IMR-90 (cell line): ENCODE measurements around the gene ZDHHC1. TPM values are rescaled to one million over a fixed set of nuclear protein-coding genes. Genes with fewer than 3 reads are reported as not detected.

Experiments
- ATAC-seq: fragments of 200-7000 bp; cut with Tn5 transposase; 2 replicates; pipeline ENCODE4 v1.9.1; 2020; ENCODE audit warnings: low read depth, mild to moderate bottlenecking, moderate library complexity
- BruUV-seq: library from RNA; stranded (reverse); fragments of 400-500 nt; replicated peaks from 2 replicates; lab custom pipeline; 2021; lab: Mats Ljungman, UMichigan
- CTCF ChIA-PET: fragments of 300-600 bp; formaldehyde crosslinking; extraction: SDS; loops from one replicate; lab custom pipeline; 2021; ENCODE audit warnings: antibody characterized with exemption; lab: Yijun Ruan, JAX
- POLR2A ChIA-PET: fragments of 300-600 bp; sonication (Branson Sonifier 250); formaldehyde crosslinking; loops from one replicate; lab custom pipeline; 2022; ENCODE audit warnings: antibody characterized with exemption; ENCODE audit not compliant: unreplicated experiment; lab: Charles Lee
- DNase-seq: peaks from one replicate; pipeline ENCODE4 v3.0.0; 2013
- H2AFZ ChIP-seq: replicated peaks from 2 replicates; pipeline ENCODE3; 2013; ENCODE audit warnings: low read length, mild to moderate bottlenecking; ENCODE audit not compliant: poor library complexity
- H2AK5ac ChIP-seq: 2 replicates; pipeline ENCODE4 v1.6.1; 2013; ENCODE audit warnings: low read depth, low read length, inconsistent platforms
- H2AK9ac ChIP-seq: replicated peaks from 2 replicates; pipeline ENCODE3; 2013; ENCODE audit warnings: mild to moderate bottlenecking, low read depth, low read length, moderate library complexity; ENCODE audit not compliant: poor library complexity
- H2BK120ac ChIP-seq: 2 replicates; pipeline ENCODE4 v1.6.1; 2013; ENCODE audit warnings: low read depth, low read length, inconsistent platforms
- H2BK15ac ChIP-seq: 3 replicates; pipeline ENCODE4 v1.6.1; 2013; ENCODE audit warnings: low read depth, low read length, inconsistent platforms
- H2BK20ac ChIP-seq: 2 replicates; pipeline ENCODE4 v1.6.1; 2013; ENCODE audit warnings: low read depth, mild to moderate bottlenecking, inconsistent platforms, low read length, moderate library complexity
- H2BK5ac ChIP-seq: 2 replicates; pipeline ENCODE4 v1.6.1; 2013; ENCODE audit warnings: mild to moderate bottlenecking, low read depth, low read length, inconsistent platforms; ENCODE audit not compliant: poor library complexity, severe bottlenecking
- H3K14ac ChIP-seq: replicated peaks from 2 replicates; pipeline ENCODE4 v1.6.1; 2013; ENCODE audit warnings: low read depth, low read length, inconsistent platforms
- H3K18ac ChIP-seq: 2 replicates; pipeline ENCODE4 v1.6.1; 2013; ENCODE audit warnings: low read depth, low read length, control low read depth
- H3K23ac ChIP-seq: 2 replicates; pipeline ENCODE4 v1.6.1; 2013; ENCODE audit warnings: low read depth, low read length, inconsistent platforms
- H3K27ac ChIP-seq: 2 replicates; pipeline ENCODE4 v1.5.1; 2013; ENCODE audit warnings: mild to moderate bottlenecking, control low read depth, low read length; ENCODE audit not compliant: insufficient read depth
- H3K27me3 ChIP-seq: 2 replicates; pipeline ENCODE4 v1.6.1; 2013; ENCODE audit warnings: low read length; ENCODE audit not compliant: control insufficient read depth, insufficient read depth
- H3K36me3 ChIP-seq: 2 replicates; pipeline ENCODE4 v1.6.1; 2013; ENCODE audit warnings: low read length, mixed read lengths; ENCODE audit not compliant: control insufficient read depth, insufficient read depth
- H3K4ac ChIP-seq: 2 replicates; pipeline ENCODE4 v1.6.1; 2013; ENCODE audit warnings: low read depth, low read length, inconsistent platforms
- H3K4me1 ChIP-seq: 2 replicates; pipeline ENCODE4 v1.6.1; 2013; ENCODE audit warnings: low read length, mixed read lengths; ENCODE audit not compliant: control insufficient read depth, insufficient read depth
- H3K4me2 ChIP-seq: 2 replicates; pipeline ENCODE4 v1.6.1; 2013; ENCODE audit warnings: low read depth, mild to moderate bottlenecking, control low read depth, low read length, moderate library complexity
- H3K4me3 ChIP-seq: 2 replicates; pipeline ENCODE4 v1.5.1; 2013; ENCODE audit warnings: low read depth, mild to moderate bottlenecking, control low read depth, low read length, moderate library complexity; ENCODE audit not compliant: insufficient read depth
- H3K56ac ChIP-seq: 2 replicates; pipeline ENCODE4 v1.6.1; 2013; ENCODE audit warnings: low read length, inconsistent platforms; ENCODE audit not compliant: insufficient read depth; ENCODE audit errors: extremely low read depth
- H3K79me1 ChIP-seq, 2 experiments: 2 replicates each; pipeline ENCODE4 v1.6.1; 2013; ENCODE audit warnings: low read length in 2 of 2, inconsistent platforms in 1 of 2, low read depth in 1 of 2
- H3K9ac ChIP-seq: 2 replicates; pipeline ENCODE4 v1.6.1; 2013; ENCODE audit warnings: low read depth, low read length, control low read depth
- H3K9me1 ChIP-seq: 2 replicates; pipeline ENCODE4 v1.6.1; 2013; ENCODE audit warnings: low read length, inconsistent platforms; ENCODE audit not compliant: insufficient read depth
- H3K9me3 ChIP-seq: 2 replicates; pipeline ENCODE4 v1.6.1; 2013; ENCODE audit warnings: low read length; ENCODE audit not compliant: control insufficient read depth, insufficient read depth
- H4K20me1 ChIP-seq: 2 replicates; pipeline ENCODE4 v1.6.1; 2013; ENCODE audit warnings: low read length, inconsistent platforms; ENCODE audit not compliant: insufficient read depth
- H4K5ac ChIP-seq: 2 replicates; pipeline ENCODE4 v1.6.1; 2013; ENCODE audit warnings: mild to moderate bottlenecking, low read depth, low read length, control low read depth
- H4K8ac ChIP-seq, 2 experiments: 2 replicates each; pipeline ENCODE4 v1.6.1; 2013; ENCODE audit warnings: low read depth in 2 of 2, low read length in 2 of 2, control low read depth in 1 of 2, inconsistent platforms in 1 of 2
- H4K91ac ChIP-seq: 2 replicates; pipeline ENCODE4 v1.6.1; 2013; ENCODE audit warnings: low read depth, low read length, inconsistent platforms; ENCODE audit not compliant: insufficient read depth
- BHLHE40 ChIP-seq: fragments of 150-350 bp; IDR thresholded peaks from 2 replicates; pipeline ENCODE4 v1.6.1; 2016; ENCODE audit warnings: mild to moderate bottlenecking, low read depth, low read length
- CTCF ChIP-seq: conservative IDR thresholded peaks from 2 replicates; pipeline ENCODE4 v1.5.1; 2012; ENCODE audit warnings: mild to moderate bottlenecking, low read depth, low read length, improper control_type of control experiment
- MAZ ChIP-seq: IDR thresholded peaks from 2 replicates; pipeline ENCODE4 v1.6.1; 2012; ENCODE audit warnings: low read depth, mild to moderate bottlenecking, low read length, improper control_type of control experiment, moderate library complexity, borderline replicate concordance
- POLR2A ChIP-seq: IDR thresholded peaks from 2 replicates; pipeline ENCODE4 v1.6.1; 2012; ENCODE audit warnings: mild to moderate bottlenecking, low read depth, low read length
- RCOR1 ChIP-seq: IDR thresholded peaks from 2 replicates; pipeline ENCODE4 v1.6.1; 2012; ENCODE audit warnings: mild to moderate bottlenecking, low read length, improper control_type of control experiment; ENCODE audit not compliant: insufficient replicate concordance
- SMC3 ChIP-seq: fragments of 150-350 bp; IDR thresholded peaks from 2 replicates; pipeline ENCODE4 v1.6.1; 2016; ENCODE audit warnings: low read depth, mild to moderate bottlenecking, antibody characterized with exemption, low read length, moderate library complexity
- WGBS, 2 experiments: methylation state at CpG; one replicate each; pipeline versions ENCODE4 v1.1.5 to v1.1.7; 2013; ENCODE audit warnings: missing lambda C conversion rate in 2 of 2; ENCODE audit not compliant: insufficient read length in 1 of 2; ENCODE audit errors: extremely low coverage in 2 of 2; 5-methylcytosine and 5-hydroxymethylcytosine counted together
- dilution Hi-C: fragments of 300-500 bp; cut with HindIII; formaldehyde crosslinking; loops from one replicate; pipeline ENCODE4 v1.14.3; 2018; ENCODE audit warnings: low sequenced_read_pairs; ENCODE audit not compliant: unreplicated experiment
- in situ Hi-C: fragments of 300-500 bp; cut with MboI; formaldehyde crosslinking; loops from 3 replicates; pipeline ENCODE4 v1.14.3; 2019; ENCODE audit warnings: low sequenced_read_pairs, inconsistent platforms, mixed read lengths
- intact Hi-C: fragments of 100-400 bp; cut with micrococcal nuclease; formaldehyde crosslinking; loops from 2 replicates; pipeline ENCODE4 v1.10.0; 2022
- polyA plus RNA-seq, 3 experiments: library from polyadenylated mRNA; depleted of rRNA; stranded (reverse); fragments of >200 nt; gene quantifications; 2 replicates each; pipeline ENCODE4 v1.2.3, GENCODE V29; 2012; ENCODE audit warnings: low replicate concordance in 1 of 3
- total RNA-seq: library from RNA; depleted of rRNA; stranded (reverse); fragments of >200 nt; gene quantifications from 2 replicates; pipeline ENCODE4 v1.2.3, GENCODE V29; 2012

Gene ZDHHC1
- total and polyA plus RNA-seq, 2 of the 4 experiments (the other 2 are of a cell fraction), result 2.0 to 5.9 TPM

GRCh38 chr16:67412294-67412693 is 4.0 kb downstream of the ZDHHC1 start:
- no peak for DNase-seq

More at GRCh38 chr16:67412294-67412693, 4.0 kb downstream of the ZDHHC1 start:
- no TSS peak for BruUV-seq
- H3K18ac ChIP-seq, result no peak overlapping the region
- no peaks in the 10 kb centered on the region for H3K27me3 ChIP-seq
- H2BK5ac ChIP-seq, result no peak overlapping the region
- H4K20me1 ChIP-seq, result no peaks in the 10 kb centered on the region
- intact Hi-C loops (no loop called here), dilution Hi-C loops (no loop called here), in situ Hi-C loops (no loop called here)
- no peak overlapping the region for H3K56ac ChIP-seq
- H2BK15ac ChIP-seq, result no peak overlapping the region
- H3K4me1 ChIP-seq, result peaks cover 3% of the 10 kb centered on the region
- H4K91ac ChIP-seq, result no peak overlapping the region
- H2AFZ ChIP-seq, result no peak overlapping the region
- no peaks in the 10 kb centered on the region for H3K36me3 ChIP-seq
- no CpG with 5 or more reads among the region's 2 CpGs for WGBS, 2 experiments
- ATAC-seq, result no peak
- no peak overlapping the region for H3K4me3 ChIP-seq
- no peak overlapping the region for H3K4me2 ChIP-seq
- H3K23ac ChIP-seq, result 0 out of 2 replicates have a peak overlapping the region, but pooled peaks have one; percentile 41
- peaks cover 2 to 19% of the 10 kb centered on the region in 2 experiments; a peak in 3 of 4 replicates for H3K79me1 ChIP-seq
- ChIA-PET POLR2A (no interaction called here), CTCF (interaction anchor here (0.6 to 1.5 kb wide), 3 partner anchors 15 to 39 kb away, joined by 3 to 12 read pairs (median 6); no protein-coding TSS in a partner anchor)
- no peak overlapping the region for H4K5ac ChIP-seq
- no peak overlapping the region for H2AK5ac ChIP-seq
- peaks cover 6% of the 10 kb centered on the region for H3K9me1 ChIP-seq
- no peak overlapping the region for H2BK20ac ChIP-seq
- TF ChIP-seq RCOR1 (no peak), BHLHE40 (no peak), POLR2A (no peak), MAZ (no peak), SMC3 (no peak), CTCF (no peak)
- no peak overlapping the region for H3K4ac ChIP-seq
- H2AK9ac ChIP-seq, result no peak overlapping the region
- no peak overlapping the region for H2BK120ac ChIP-seq
- H3K9me3 ChIP-seq, result no peaks in the 10 kb centered on the region
- no peak overlapping the region for H3K27ac ChIP-seq
- no peak overlapping the region for H4K8ac ChIP-seq
- no peak overlapping the region for H3K9ac ChIP-seq
- H3K14ac ChIP-seq, result no peak overlapping the region
